Hepatocyte (in vitro differentiated cells): ENCODE data around the gene RAP1A.

Source experiments
- EZH2 ChIP-seq: fragments of 200-600 bp; sonication (generic); IDR thresholded peaks from 2 replicates; pipeline ENCODE4 v1.6.1; 2016; ENCODE audit warnings: antibody characterized with exemption, mild to moderate bottlenecking, borderline replicate concordance
- TF ChIP-seq, protein P1 (sequence below): fragments of 200-600 bp; sonication (generic); IDR thresholded peaks from 2 replicates; pipeline ENCODE4 v1.5.1; 2016; ENCODE audit warnings: antibody characterized with exemption, mild to moderate bottlenecking; ENCODE audit not compliant: poor library complexity

DNA sequence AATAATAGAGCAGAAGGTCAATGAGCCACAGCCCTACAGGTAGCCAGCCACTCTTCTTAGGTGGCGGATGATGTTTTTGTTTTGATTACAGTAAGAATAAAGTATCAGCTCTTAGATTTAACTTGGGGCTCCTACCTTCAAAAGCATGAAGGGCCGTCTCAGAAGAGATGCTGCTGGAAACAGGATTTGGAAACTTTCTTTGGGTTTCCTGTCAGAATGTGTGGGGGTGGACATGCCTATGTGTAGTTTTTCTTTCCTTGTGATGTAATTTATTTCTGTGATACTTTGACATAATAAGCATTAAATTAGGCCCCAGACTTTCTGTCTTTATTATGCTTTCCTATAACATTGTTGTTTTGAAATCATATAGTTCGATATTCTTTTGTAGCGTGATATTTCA lies 1.5 kb downstream of the RAP1A start:
- TF ChIP-seq, protein P1, sequence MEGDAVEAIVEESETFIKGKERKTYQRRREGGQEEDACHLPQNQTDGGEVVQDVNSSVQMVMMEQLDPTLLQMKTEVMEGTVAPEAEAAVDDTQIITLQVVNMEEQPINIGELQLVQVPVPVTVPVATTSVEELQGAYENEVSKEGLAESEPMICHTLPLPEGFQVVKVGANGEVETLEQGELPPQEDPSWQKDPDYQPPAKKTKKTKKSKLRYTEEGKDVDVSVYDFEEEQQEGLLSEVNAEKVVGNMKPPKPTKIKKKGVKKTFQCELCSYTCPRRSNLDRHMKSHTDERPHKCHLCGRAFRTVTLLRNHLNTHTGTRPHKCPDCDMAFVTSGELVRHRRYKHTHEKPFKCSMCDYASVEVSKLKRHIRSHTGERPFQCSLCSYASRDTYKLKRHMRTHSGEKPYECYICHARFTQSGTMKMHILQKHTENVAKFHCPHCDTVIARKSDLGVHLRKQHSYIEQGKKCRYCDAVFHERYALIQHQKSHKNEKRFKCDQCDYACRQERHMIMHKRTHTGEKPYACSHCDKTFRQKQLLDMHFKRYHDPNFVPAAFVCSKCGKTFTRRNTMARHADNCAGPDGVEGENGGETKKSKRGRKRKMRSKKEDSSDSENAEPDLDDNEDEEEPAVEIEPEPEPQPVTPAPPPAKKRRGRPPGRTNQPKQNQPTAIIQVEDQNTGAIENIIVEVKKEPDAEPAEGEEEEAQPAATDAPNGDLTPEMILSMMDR = no peak
- TF ChIP-seq EZH2 = no peak
